GM21390 (cell line): ENCODE measurements around the gene PLET1.
A peak's percentile ranks its signal among the peaks of the same experiment; 100 is the strongest.

ENCODE experiments used
- ATAC-seq: cut with Tn5 transposase; IDR thresholded peaks from one replicate; pipeline ENCODE4 v1.9.1; 2021; ENCODE audit not compliant: unreplicated experiment

The PLET1 gene, protein sequence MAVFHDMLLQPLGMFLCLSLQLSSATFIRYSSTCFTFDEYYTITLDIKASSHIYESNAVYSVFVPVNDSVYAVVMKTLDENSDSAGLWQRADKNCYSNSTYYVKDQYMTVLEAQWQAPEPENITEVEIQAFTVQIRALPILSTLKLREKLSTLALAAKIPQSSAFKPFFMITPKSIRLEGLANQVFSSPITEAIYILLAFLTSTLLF

DNA sequence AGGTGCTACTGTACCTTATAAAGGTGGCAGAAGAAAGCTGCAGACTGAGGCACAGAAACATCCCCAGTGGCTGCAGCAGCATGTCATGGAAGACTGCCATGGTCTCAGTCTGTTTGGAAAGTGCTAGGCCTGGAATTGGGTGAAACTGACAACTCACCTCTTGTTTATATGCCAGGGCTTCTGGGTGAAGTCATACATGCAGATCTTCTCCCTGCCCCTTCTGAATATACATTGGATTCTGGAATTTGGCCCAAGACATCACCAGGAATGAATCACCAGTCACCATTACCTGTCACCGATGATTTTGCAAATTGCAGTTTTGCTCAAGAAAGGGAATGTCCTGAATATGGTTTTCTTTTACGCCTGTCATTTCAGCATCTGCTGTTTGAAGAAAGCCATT is at the start of gene PLET1:
Gene PLET1, minus strand, starts transcription at position 371 of the 400 bp plus-strand sequence. Its CDS starts 271 bp downstream, at position 100.
- ATAC-seq, result no peak

DNA sequence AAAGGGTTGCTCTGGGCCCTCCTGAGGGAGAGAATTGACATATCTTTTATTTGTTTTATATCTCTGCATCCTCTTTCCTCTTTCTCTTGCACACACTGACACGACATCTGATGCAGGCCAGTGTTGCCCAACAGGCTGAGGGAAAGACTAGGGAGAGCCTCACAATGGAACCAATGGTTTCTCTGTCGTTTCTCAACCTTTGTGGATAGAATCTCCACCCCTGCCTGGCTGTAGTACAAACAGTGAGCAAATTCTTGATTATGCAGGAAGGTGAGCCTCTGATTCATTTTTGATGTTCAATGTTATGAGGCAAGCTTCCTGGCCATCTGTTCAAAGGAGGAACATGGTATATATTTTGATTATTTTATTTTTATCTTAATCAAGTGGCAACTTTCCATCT is 49.8 kb upstream of the PLET1 start:
- ATAC-seq, result no peak

DNA sequence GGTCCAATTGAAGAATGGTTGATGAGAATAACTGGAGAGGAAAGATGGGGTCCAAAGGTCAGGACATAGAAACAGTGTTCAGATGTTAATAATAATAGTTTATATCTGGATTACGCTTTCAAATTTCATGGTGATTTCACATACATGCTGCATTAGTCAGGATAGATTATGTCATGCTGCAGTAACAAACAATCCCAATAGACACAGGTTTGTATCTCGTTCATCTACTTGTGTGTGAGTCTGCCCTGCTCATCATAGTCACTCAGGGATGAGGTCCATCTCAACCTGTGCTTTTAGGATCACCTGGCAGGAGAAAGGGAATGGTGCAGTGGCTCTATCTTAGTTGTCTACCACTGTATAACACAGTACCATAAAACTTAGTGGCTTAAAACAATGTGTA is 48.0 kb upstream of the PLET1 start:
- ATAC-seq, result no peak

DNA sequence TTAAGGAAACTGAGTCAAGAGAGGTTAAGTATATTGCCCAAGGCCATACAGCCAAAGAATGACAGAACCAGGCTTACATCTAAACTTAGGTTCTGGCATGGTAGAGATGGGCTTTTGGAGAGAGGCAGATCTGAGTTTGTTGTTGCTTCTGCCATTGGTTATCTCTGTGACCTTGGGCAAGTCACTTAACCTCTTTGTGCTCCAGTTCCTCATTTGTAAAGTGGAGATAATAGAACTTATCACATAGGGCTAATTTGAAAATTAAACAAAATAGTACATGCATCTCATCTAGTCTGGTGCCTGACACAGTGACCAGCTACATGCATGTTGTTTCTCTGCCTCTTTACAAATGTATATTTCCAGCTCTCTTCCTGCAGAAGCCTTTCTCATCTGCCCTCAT is 47.0 kb upstream of the PLET1 start:
- ATAC-seq, result no peak

DNA sequence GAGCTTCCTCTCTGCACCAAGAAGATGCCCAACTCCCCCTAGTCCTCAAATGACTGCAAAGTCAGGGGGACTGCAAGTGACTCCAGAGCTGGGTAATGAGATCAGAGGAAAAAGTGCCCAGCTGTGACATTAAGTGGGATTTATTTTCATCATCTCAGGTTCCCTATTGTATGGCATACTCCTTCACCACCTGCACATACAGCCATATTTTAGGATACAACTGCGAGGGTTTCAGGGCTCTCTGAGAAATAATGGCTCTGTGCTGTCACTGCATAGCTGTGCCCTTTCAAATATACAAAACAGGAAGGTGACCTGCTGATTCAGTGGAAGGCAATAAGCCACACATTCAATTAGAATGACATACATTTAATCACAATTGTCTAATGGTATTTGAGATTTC is 45.6 kb upstream of the PLET1 start:
- ATAC-seq, result no peak

DNA sequence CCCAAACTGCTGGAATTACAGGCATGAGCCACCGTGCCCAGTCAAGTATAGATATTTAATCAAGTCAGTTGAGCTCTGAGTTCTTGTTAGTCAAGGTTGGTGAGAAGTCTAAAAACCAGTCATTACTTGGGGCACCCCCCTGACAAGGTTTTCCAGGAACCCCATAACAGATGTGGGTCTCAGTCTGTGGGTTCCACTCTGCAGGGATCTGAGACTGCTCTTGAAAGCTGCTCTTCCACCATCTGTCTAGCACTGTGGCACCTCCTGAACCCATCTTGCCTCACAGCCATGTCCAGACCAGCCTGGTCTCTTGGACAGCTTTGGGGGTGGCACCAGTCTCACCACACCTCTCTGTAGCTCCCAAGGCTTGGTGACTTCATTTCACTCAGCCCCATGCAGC is 44.3 kb upstream of the PLET1 start:
- ATAC-seq, result no peak

DNA sequence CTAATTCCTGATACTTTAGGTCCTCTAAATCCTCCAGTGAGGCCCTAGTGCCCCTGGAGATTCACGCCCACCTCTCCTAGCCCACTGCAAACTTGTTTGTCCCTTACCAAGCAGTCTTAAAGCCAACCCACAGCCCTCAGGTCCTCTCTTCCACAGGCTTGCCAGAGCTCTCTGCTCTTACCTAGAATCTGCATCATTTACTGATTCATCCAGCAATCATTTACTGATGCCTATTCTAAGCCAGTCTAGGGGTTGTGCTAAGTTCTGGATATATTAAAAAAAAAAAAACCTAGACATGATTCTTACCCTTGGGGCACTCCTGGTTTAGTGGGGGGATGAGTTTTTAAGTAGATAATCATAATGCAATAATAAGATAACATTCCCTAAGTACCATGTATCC is 43.0 kb upstream of the PLET1 start:
- no peak for ATAC-seq

DNA sequence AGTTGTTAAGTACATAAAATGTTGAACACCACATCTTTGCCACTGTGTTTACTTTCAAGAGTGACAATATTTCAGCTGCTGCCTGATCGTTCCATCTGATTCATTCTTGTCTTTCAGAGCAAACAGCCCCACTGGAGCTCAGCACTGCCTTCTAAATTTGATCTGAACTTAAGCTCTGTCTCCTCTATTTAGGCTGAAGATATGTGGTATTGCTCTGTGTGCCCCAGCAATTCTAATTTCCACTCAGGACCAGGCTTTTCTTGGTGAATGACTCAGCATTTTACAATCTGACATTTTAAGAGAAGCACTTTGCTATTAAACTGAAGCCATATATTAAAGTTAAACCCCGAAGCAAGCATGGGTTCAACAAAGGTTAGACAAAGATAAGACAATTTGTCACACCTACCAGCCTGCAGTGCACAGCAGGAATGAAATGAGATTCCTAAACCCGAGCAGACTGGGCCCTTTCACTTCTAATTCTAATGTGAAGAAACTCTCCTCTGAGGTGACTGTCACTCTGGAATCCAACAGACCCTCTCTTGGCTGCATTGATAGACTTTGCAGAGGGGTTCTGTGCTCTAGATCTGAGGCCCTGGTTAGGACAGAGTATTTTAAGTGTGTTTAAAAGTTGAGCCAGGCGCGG is 41.7 kb upstream of the PLET1 start:
- no peak for ATAC-seq

DNA sequence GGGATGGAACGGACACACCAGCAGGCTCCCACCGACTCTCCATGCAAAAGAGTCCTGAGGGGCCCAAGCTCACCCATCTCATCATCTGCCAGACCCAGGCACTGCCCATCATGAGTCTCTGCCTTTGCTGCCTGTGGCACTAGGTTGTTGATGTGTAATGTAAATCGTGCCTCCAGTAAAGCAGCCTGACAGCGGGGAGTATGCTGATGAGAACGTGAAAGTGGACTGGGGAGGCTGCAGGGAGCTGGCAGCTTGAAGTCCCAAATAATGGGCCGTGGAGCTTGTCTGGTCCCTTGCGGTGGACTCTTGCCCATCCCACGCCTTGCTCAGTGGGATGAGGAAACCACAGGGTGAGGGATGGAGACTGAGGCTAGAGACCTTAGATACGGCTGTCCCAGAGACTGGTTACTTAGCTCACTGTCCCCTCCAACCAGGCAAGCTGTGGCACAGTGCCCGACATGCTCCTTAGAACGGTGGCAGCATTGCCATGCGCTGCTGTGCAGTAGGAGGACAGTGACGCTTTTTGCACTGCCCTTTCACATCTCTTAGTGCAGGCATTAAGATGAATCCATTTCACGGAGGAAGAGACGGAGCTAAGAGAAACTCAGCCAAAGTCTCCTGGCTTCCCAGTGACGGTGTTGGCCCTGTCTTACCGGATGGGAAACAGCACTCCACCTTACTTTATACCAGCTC is 39.6 kb upstream of the PLET1 start:
- ATAC-seq, result no peak

DNA sequence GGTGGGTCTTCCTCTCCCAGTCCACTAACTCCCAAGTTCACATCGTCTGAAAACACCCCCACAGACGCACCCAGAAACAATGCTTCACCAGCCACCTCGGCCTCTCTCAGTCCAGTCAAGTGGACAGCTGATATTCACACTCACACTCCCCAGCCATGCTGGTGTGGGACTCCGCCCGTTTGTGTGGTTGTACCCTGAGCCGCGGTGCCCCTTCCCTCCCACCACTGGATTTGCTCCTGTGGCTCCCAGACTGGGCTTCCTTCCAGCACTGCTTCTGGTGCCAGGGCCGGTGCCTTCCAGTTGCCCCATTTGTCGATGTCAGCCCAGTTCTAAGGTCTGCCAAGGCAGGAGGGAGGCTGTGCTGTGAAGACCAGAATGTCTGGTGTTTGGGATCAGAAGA is 37.9 kb upstream of the PLET1 start:
- ATAC-seq, result no peak

DNA sequence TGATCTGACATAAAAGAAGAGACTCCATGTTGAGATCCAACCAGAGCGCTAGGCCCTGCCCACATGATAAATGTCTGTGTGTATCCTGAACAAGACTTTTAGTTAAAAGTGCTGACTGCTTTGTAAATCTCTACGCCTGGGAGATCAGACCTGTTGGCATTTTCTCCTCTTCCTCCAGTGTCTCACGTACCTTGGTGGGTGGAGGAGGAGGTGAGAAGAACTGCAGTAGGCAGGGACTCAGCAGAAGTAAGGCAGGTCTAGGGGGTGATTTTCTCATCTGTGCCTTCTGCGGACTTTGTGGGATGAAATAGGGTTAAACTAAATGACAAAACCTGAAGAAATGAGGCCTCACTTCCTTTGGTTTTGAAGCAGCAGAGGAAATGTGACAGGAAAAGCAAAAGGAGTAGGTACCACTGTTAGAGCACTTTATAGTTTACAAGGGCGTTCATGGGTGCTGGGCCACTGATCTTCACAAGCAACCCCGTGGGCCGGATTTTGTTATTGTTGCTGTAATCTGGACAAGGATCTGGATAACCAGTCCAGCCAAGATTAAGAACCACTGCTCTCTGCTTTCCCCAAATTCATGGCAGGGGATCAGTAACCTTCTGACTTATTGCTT is 36.7 kb upstream of the PLET1 start:
- no peak for ATAC-seq

DNA sequence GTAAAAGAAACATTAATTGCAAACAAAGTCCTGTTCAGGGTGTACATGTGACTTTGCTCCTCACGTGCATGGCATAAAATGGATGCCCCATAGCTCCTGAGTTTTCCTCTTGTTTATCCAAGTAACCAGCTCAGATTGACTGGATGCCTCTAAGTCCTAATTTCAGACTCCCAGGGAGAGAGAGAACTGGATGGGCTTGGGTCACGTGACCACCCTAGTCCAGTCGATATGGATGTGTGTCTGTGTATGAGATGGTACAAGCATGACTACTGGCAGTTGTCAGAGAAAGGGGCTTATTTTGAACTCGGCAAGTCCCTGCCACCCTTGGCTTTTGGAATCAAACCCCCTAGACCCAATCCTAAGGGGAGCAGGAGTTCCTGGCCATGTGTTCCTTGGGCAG is 35.4 kb upstream of the PLET1 start:
- ATAC-seq, result no peak

DNA sequence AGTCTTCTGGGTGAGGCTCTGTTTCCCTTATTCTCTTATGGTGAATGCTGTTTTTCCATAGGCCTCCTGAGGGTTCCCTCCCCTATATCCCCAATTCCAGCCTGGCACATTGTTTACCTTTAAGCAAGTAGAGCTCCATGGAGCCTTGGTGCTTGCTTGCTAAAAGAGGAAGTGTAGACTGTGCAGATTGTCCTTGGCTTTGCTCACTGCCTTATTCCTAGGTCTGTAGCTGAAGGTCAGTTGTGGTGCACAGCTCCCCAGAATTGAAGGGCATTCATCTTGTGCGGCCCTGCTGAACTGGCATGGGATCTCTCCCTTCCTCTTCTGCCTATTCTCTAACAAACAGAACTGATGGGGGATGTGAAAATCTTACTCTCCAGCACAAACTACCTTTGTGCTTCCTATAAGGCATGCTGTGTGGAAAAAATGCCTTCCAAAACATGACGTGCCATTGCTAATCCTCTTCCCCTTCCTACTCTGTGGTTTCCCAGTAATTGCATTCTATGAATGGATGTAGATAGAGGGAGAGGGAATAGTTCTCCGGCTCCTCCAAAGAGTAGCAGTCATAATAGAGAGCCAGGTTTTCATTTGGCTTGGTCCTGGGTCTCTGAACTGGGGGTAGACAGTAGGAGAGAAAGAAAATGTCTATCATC is 34.2 kb upstream of the PLET1 start:
- ATAC-seq, result no peak

DNA sequence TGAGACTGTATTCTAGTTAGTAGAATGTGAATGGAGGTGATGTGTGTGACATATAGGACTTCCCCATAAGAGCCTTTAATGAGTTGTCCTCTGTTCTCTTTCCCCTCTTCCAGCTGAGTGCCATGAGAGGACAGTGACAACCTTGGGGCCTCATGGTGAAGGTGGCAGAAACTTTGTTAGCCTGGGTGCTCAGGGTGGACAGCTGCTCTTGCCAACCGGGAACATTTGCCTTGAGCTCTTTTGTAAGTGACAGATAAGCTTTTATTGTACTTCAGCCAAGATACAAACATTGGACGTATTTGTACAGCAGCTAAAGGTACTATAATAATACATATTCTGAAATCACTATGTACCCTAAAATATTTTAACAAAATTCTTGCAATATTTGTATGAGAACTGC is 33.0 kb upstream of the PLET1 start:
- ATAC-seq, result no peak

DNA sequence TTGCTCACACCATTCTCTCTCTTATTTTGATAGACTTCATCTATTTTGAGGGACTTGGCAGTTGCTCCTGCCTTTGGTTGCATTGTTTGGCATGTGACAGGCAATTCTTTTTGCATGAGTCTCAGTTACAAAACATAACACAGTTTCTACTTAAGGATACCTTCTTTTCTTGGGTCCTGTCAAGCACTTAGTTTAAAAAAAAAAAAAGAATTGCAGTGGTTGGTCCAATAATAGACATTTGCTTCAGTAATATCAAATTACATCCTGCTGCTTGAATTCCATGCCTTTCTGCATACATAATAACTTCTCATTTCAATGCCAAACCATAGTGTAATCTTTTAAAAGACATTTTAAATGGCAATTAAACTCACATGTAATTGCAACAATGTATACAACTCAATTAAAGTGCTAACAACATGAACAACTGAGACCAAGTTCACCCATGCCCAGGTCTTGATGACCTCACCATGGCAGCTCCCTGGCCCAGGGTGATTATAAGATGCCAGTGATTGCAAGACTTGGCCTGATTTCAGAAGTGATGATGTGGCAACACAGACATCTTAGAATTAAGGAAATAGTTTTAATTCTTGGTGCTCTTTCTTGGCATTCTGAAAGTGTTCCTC is 32.2 kb upstream of the PLET1 start:
- no peak for ATAC-seq

DNA sequence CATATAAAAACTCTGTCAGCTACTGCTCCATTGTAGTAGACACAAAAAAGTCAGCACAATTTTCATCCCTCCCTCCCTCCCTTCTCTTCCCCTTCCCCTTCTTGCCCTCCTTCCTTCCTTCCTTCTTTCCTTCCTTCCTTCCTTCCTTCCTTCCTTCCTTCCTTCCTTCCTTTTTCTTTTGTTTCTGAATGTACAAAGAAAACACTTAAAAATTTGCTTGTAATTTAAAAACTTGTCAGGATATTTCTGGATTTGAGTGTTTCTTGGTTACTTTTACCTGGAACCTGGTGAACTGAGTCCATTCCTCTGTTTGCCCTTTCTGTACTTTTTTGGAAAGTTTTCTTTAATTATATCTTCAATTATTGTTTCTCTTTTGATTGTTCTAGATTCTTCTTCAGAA is 31.5 kb upstream of the PLET1 start:
- no peak for ATAC-seq

DNA sequence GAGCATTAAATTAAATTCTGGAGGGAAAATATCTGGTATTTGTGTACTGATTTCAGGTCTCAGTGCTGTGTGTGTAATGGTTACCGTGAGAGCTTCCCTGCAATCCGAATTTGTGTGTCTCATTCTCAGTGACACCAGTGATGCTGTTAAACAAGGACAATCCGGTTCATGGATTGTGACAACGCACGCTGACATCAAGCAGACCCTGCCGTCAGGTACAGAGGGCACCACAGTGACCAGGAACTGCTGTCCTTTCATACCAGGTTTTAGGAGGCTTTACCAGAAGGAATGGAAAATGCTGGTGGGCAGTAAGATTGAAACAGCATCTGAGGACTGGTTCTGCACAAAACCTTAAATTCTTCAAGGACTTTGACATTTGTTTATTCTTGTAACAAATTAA is 30.5 kb upstream of the PLET1 start:
- no peak for ATAC-seq

DNA sequence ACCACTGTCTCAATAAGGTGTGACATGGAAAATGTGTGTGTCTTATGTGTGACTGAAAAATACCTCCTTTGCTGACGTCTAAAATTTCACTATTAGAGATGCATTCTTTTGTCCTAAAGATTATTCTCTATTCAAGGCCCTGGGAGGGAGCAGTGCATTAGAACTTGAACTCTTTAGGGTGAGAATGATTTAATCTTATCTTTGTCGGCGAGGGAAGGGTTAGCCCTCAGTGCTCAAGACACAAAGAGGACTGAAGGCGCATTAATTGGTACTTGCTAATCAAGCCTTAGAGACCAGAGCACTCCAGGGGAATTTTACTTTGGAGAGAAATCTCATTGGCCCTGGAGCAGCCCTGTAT is 29.8 kb upstream of the PLET1 start:
- ATAC-seq, result no peak

DNA sequence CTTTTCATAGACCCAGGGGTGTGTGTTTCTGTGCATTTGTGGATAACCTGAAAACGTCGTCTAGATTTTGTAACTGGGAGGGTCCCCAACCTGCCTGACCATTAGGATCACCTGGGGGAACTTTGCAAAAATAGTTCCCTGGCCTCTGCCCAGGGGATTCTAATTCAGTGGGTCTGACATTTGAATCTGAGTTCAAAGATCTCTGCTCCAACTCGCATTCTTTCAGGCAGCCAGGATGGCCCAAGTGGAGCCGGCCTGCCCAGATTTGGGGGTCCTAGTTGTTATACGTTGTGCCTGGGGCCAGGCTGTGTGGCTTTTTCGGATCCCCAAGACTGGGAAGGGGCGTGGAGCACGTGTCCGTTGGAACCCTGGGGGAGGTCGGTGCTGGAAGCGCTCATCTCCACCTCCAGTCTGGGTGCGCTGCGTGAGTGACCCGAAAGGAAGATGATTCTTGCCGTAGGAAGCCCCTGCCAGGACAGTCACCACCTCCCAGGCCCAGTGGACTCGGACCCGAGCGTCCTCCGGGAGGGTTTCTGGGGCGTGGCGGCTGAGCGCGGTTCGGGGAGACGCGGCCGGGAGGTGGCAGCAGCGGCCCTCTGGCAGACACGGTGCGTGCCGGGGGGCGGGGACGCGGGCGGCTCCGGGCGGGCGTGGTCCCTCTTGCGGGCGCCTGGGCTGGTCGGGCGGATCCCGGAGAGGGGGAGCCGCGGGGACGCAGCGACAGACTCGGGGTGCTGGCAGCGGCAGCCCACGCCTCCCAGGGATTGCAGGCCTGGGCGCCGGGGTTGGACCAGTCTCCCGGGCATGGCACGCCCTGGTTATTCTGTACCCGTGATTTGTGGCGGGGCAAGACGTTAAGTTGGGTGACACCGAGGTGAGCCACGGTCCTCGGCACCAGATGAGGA is 29.2 kb upstream of the PLET1 start:
- ATAC-seq, result peak; percentile 97

DNA sequence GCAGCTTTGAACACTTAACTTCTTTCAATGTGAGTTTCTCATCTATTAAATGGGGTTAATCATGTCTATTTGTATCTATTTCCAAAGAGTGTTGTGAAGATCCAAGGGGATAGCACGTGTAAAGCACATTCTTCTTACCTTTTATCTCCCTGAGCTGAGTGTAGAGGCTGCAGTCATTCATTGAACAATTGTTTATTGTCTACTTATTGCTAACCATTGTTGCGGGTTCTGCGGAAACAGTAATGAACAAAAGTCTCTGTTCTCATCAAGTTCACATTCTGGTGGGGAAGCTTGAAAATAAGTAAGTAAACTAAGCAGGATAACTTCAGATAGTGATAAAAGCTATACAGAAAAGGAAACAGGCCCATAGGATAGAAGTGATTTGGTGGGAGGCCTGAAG is 27.4 kb upstream of the PLET1 start:
- no peak for ATAC-seq
